Ovary (tissue), 9 donors: ENCODE data around the gene SNX13. TPM values are rescaled to one million over a fixed set of nuclear protein-coding genes. Genes with fewer than 3 reads are reported as not detected.

ENCODE experiments used
- DNase-seq, 5 donors: peaks; one replicate each; pipeline ENCODE4 v3.0.0-alpha.2; 2019 to 2020
- H3K27ac ChIP-seq, 2 donors: fragments of 200-600 bp; one replicate each; pipeline versions ENCODE4 v1.5.1 to v1.8.0; 2019 to 2022
- H3K27me3 ChIP-seq: fragments of 200-600 bp; one replicate; pipeline ENCODE4 v1.8.0; 2022
- H3K36me3 ChIP-seq: fragments of 200-600 bp; sonication (generic); one replicate; pipeline ENCODE4 v1.5.1; 2019
- H3K4me1 ChIP-seq: one replicate; pipeline ENCODE4 v1.8.1; 2013; ENCODE audit warnings: mild to moderate bottlenecking, moderate library complexity; ENCODE audit not compliant: insufficient read depth
- H3K4me3 ChIP-seq: fragments of 200-600 bp; sonication (generic); one replicate; pipeline ENCODE4 v1.5.1; 2017
- H3K9me3 ChIP-seq, 2 donors: fragments of 200-600 bp in 1 of 2; sonication (generic) in 1 of 2; one replicate each; pipeline versions ENCODE4 v1.5.1 to v1.8.1; 2013 to 2019; ENCODE audit warnings: mild to moderate bottlenecking in 1 of 2, moderate library complexity in 1 of 2
- EP300 ChIP-seq: sonication (generic); formaldehyde crosslinking; IDR thresholded peaks from one replicate; pipeline ENCODE4 v1.6.1; 2017; ENCODE audit warnings: antibody characterized with exemption
- POLR2A ChIP-seq: fragments of 450-650 bp; IDR thresholded peaks from one replicate; pipeline ENCODE4 v1.6.1; 2017; ENCODE audit warnings: antibody characterized with exemption, mild to moderate bottlenecking, moderate library complexity
- WGBS, 3 donors: extraction: QIAGEN DNeasy Blood & Tissue Kit in 1 of 3; methylation state at CpG; one replicate each; pipeline versions ENCODE4 v1.1.5 to v1.1.7; 2013 to 2017; 5-methylcytosine and 5-hydroxymethylcytosine counted together
- intact Hi-C, 4 donors: fragments of 100-400 bp; cut with DNase I; formaldehyde crosslinking; loops; one replicate each; pipeline versions ENCODE4 v1.11.0 to v1.15.1; 2022 to 2023
- polyA plus RNA-seq, 2 donors: library from polyadenylated mRNA; stranded (reverse); fragments of 200-250 nt in 1 of 2; fragments of 350-450 nt in 1 of 2; fragmentation: Illumina TruSeq in 1 of 2; extraction: RNeasy Lipid Tissue Mini Kit (QIAGEN cat#74804) in 1 of 2; gene quantifications; one replicate each; pipeline ENCODE4 v1.2.3, GENCODE V29; 2013 to 2014
- total RNA-seq, 7 donors: library from RNA; depleted of rRNA in 2 of 7; stranded (reverse); fragments of >200 nt in 2 of 7; fragmentation: NEBNext Ultra II Directional in 3 of 7; extraction: Animal tissue kit (Norgen Biotek cat#: 25700) in 3 of 7; gene quantifications; one replicate each; pipeline versions ENCODE4 v1.1.0 to v1.2.4, GENCODE V29; 2016 to 2023
- TF ChIP-seq, protein P1 (sequence below), 3 donors: fragments of 450-650 bp in 2 of 3; fragments of 200-600 bp in 1 of 3; IDR thresholded peaks; one replicate each; pipeline versions ENCODE4 v1.5.1 to v1.8.0; 2016 to 2022; ENCODE audit warnings: antibody characterized with exemption in 3 of 3, mild to moderate bottlenecking in 1 of 3
- donor health status: DM: no; HTN: no; CAD: no; lungs with moderate emphysema.
- donor health status: DM: no; HTN: no; CAD: no.
- donor health status: Bipolar disorder and iron deficiency.
- donor health status: DM: yes; HTN: yes; CAD: no.
- donor health status: DM: no; HTN: no; CAD: no.
- donor health status: DM: yes; HTN: yes; CAD: no.

SNX13 gene
- total and polyA plus RNA-seq, 9 donors = 12.1 to 51.1 (median 46.1) TPM

DNA sequence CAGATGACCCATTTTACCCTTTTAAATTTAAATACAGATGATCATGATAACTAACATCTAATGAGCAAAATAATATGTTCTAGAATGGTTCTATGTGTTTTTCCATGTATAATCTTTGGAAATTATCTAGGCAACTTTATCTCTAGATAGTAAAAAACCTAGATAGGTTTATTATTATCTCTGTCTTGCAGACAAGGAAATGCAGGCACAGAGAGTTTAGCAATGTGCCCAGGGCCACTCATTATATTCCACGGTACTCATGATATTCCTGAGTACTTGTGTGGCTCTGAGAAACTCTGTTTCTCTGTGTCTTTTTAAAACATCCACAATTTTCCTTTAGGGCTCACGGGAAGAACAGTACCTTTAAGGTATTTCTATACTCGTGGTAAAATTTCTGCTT lies 26.4 kb upstream of the SNX13 start:
- TF ChIP-seq EP300 (no peak), POLR2A (no peak)

GRCh38 chr7:17965603-17966002 lies 25.3 kb upstream of the SNX13 start:
- TF ChIP-seq EP300 (no peak), POLR2A (no peak)
- TF ChIP-seq, protein P1, sequence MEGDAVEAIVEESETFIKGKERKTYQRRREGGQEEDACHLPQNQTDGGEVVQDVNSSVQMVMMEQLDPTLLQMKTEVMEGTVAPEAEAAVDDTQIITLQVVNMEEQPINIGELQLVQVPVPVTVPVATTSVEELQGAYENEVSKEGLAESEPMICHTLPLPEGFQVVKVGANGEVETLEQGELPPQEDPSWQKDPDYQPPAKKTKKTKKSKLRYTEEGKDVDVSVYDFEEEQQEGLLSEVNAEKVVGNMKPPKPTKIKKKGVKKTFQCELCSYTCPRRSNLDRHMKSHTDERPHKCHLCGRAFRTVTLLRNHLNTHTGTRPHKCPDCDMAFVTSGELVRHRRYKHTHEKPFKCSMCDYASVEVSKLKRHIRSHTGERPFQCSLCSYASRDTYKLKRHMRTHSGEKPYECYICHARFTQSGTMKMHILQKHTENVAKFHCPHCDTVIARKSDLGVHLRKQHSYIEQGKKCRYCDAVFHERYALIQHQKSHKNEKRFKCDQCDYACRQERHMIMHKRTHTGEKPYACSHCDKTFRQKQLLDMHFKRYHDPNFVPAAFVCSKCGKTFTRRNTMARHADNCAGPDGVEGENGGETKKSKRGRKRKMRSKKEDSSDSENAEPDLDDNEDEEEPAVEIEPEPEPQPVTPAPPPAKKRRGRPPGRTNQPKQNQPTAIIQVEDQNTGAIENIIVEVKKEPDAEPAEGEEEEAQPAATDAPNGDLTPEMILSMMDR (IDR thresholded peaks at IDR 0.05) = no peak
- Histone ChIP-seq H3K9me3 (no peaks in the 10 kb centered on the region), H3K27me3 (no peaks in the 10 kb centered on the region), H3K4me3 (no peak overlapping the region), H3K36me3 (no peaks in the 10 kb centered on the region), H3K4me1 (no peaks in the 10 kb centered on the region), H3K27ac (no peak overlapping the region)
- intact Hi-C loops = loop anchor here in 1 of 4 donors (5.0 kb wide), 1 partner anchor 167 kb away; no protein-coding TSS in a partner anchor
- no peak for DNase-seq

More for the DNA sequence above, 26.4 kb upstream of the SNX13 start:
- Histone ChIP-seq H3K4me3 (no peak overlapping the region), H3K9me3 (no peaks in the 10 kb centered on the region), H3K36me3 (no peaks in the 10 kb centered on the region), H3K27ac (no peak overlapping the region), H3K4me1 (no peaks in the 10 kb centered on the region), H3K27me3 (no peaks in the 10 kb centered on the region)
- 75 to 81% (median 76%) methylated on average over 3 of the region's 3 CpGs for WGBS, 3 donors
- no peak for DNase-seq
- intact Hi-C loops = loop anchor here in 1 of 4 donors (5.0 kb wide), 1 partner anchor 166 kb away; no protein-coding TSS in a partner anchor

DNA sequence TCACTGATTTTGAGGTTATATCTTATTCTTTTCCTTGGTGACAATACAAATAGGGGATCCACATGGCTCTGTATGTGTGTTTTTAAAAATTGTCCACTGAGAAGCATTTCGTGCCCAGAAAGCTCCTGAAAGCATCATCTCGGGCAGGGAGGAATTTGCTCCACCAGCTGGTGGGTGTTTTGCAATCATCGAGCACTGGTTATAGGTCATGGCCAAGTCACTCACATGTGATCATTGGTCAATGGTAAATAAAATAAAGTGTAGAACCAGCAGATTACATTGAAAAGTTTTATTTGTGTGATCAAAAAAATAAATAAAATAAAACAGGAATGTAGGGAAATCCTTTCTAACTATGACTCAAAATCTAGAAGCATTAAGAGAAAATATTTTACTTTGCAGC lies 23.0 kb upstream of the SNX13 start:
- H3K27me3 ChIP-seq = no peaks in the 10 kb centered on the region
- H3K27ac ChIP-seq = no peak overlapping the region
- H3K9me3 ChIP-seq = no peaks in the 10 kb centered on the region
- H3K4me1 ChIP-seq = no peaks in the 10 kb centered on the region
- no peaks in the 10 kb centered on the region for H3K36me3 ChIP-seq
- H3K4me3 ChIP-seq = no peak overlapping the region
- intact Hi-C loops = no loop called here
- no peak for DNase-seq
- 1 to 24% (median 10%) methylated on average over 3 of the region's 3 CpGs for WGBS, 3 donors
- TF ChIP-seq EP300 (no peak), POLR2A (no peak)
- TF ChIP-seq, protein P1 (IDR thresholded peaks at IDR 0.05) = no peak

DNA sequence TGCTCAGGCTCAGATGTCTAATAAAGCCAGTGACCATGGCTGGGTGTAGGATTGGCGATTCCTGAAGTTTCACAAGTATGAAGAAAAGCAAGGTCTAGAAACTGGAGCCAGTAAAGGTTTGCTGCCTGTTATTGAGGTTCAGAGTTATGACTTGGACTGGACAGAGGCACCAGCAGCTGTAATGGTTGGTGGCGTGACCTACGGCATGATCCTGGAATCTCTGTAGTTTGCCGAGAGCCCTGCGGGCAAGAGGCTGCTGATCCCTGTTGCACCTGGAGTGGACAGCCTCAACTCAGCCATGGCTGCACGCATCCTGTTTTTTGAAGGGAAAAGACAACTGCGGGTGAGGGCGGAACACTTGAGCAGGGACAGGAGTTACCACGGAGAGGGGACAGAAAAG lies 22.4 kb upstream of the SNX13 start:
- Histone ChIP-seq H3K4me3 (no peak overlapping the region), H3K27ac (no peak overlapping the region), H3K9me3 (no peaks in the 10 kb centered on the region), H3K4me1 (no peaks in the 10 kb centered on the region), H3K36me3 (no peaks in the 10 kb centered on the region), H3K27me3 (no peaks in the 10 kb centered on the region)
- TF ChIP-seq EP300 (no peak), POLR2A (no peak)
- TF ChIP-seq, protein P1 (IDR thresholded peaks at IDR 0.05) = no peak
- intact Hi-C loops = no loop called here
- 91 to 96% (median 94%) methylated on average over 9 of the region's 9 CpGs for WGBS, 3 donors
- DNase-seq = no peak

DNA sequence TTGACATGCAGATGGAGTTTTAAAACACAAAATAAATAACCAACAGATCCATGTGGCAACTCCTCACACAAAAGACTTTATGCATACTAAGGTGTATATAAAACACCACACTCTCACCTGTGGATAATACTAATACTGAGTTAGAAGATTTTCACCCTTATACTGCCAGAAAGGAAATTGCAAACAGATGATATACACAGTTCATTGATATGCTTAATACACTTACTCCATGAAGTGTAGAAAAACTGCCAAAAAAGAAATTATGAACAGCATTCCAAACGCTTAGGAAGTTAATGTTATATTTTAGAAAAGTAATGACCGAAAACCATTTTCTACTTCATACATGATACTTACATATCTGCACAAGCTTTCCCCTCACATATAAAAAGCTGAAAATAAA lies 17.6 kb upstream of the SNX13 start:
- DNase-seq = no peak
- Histone ChIP-seq H3K4me3 (no peak overlapping the region), H3K36me3 (no peaks in the 10 kb centered on the region), H3K27ac (no peak overlapping the region), H3K9me3 (no peaks in the 10 kb centered on the region), H3K27me3 (no peaks in the 10 kb centered on the region), H3K4me1 (no peaks in the 10 kb centered on the region)
- intact Hi-C loops = no loop called here
- no peak for TF ChIP-seq EP300
- TF ChIP-seq POLR2A = no peak
- TF ChIP-seq, protein P1 (IDR thresholded peaks at IDR 0.05) = no peak
- WGBS, 3 donors = 69 to 82% (median 74%) methylated on average over 2 of the region's 2 CpGs
